Measurements from ENCODE around the gene ELOVL3.

- TF ChIP-seq CTCF (conservative IDR thresholded peaks at IDR 0.05) (peak; percentile 87), EZH2 (IDR thresholded peaks at IDR 0.05; ENCODE audit: low read depth) (no peak)
Measured at GRCh38 chr10:102231357-102232318, 5.5 kb downstream of the ELOVL3 start.

Measured in PC-9 (cell line).